ENCODE results near the gene ZEB1. TPM values are rescaled to one million over a fixed set of nuclear protein-coding genes. Genes with fewer than 3 reads are reported as not detected.

ZEB1 gene
- total RNA-seq, 2 donors from 2014 or later = 45.4 to 52.5 TPM

DNA sequence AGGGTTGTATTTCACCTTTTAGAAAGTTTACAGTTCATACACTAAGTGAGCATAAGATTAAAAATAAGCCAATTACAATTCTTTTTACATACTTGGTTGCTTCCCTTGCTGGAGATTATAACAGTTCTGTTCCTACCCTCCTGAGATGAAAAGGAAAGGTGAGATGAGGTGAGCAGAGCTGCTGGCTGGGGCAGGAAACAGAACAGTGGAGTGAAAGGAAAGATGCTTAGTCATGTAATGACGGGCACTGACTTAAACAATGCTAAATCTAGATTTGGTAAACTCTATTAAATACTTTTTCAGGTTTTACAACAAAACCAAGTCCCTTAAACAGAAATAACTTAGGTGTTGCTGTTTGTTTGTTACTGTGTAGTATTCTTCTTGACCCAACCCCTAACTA is 19.9 kb upstream of the ZEB1 start:
- H3K4me1 Mint-ChIP-seq (ENCODE audit: low read depth) = peaks cover 6% of the 10 kb centered on the region
- H3K27ac Mint-ChIP-seq = no peak overlapping the region
- H3K27me3 Mint-ChIP-seq (ENCODE audit: low read depth) = peaks cover 8% of the 10 kb centered on the region
- DNase-seq = no peak
- H3K36me3 Mint-ChIP-seq (ENCODE audit: insufficient read depth in 2 of 2) = no peaks in the 10 kb centered on the region
- H3K4me3 Mint-ChIP-seq = no peak overlapping the region
- peak; percentile 31 to 53 for ATAC-seq (replicated peaks in 1 of 2)
- no peaks in the 10 kb centered on the region for H3K9me3 Mint-ChIP-seq

DNA sequence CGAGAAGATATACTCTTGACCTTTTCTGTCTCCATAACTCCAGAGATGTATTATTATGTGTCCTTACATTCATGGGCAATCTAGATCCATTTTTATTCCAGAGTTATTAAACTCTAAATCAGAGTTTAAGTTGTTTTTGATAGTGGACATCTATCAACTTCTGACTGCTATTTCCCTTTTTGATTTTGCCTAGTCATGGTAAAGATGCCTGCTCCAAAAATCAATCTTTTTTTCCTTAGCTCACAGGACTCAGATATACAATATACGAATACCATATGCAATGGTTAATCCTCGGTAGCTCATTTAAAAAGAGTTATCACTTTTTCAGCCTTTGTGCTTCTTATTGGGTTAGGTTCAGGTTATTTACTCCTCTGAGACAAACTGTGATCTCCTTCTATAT is 15.8 kb upstream of the ZEB1 start:
- no peak for ATAC-seq (replicated peaks in 1 of 2)
- H3K4me1 Mint-ChIP-seq (ENCODE audit: low read depth) = peaks cover 11% of the 10 kb centered on the region
- H3K27me3 Mint-ChIP-seq (ENCODE audit: low read depth) = peaks cover 14% of the 10 kb centered on the region
- DNase-seq = no peak
- no peaks in the 10 kb centered on the region for H3K9me3 Mint-ChIP-seq
- H3K36me3 Mint-ChIP-seq (ENCODE audit: insufficient read depth in 2 of 2) = no peaks in the 10 kb centered on the region
- no peak overlapping the region for H3K27ac Mint-ChIP-seq
- no peak overlapping the region for H3K4me3 Mint-ChIP-seq

DNA sequence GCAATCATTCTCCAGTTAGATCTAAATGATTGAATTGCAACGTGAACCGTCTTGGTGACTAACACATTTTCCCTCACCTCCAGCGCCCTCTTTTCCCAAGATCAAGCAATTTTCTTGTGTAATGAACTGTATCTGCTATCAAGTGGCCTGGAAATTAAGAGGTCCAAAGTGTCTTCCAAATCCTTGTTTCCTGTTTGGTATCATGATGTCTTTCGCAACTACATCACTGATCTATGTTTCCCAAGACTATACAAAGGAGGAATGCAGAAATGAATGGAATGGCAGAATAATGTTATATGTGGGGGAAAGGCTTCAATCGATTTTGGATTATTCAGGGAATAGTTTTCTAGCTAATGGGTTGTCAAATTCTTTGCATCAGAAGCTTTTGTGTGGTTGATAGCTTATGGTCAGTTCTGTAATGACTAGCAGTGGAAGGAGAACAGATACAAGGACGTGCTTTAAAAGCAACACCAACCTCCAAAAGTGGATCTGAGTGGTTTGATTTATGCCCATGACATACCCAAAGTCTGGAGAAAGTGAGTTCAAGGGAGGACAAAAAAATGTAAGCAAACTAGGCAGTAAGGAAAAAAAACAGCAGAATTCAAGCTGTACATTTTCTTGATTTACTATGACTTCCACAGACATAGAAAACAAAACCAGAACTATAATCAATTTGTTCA is 14.6 kb upstream of the ZEB1 start:
- H3K27ac Mint-ChIP-seq = no peak overlapping the region
- DNase-seq (no peak), ATAC-seq (replicated peaks in 1 of 2) (no peak)
- H3K36me3 Mint-ChIP-seq (ENCODE audit: insufficient read depth in 2 of 2) = no peaks in the 10 kb centered on the region
- no peaks in the 10 kb centered on the region for H3K9me3 Mint-ChIP-seq
- H3K4me3 Mint-ChIP-seq = no peak overlapping the region
- H3K4me1 Mint-ChIP-seq (ENCODE audit: low read depth) = peaks cover 6% of the 10 kb centered on the region
- H3K27me3 Mint-ChIP-seq (ENCODE audit: low read depth) = peaks cover 14% of the 10 kb centered on the region

DNA sequence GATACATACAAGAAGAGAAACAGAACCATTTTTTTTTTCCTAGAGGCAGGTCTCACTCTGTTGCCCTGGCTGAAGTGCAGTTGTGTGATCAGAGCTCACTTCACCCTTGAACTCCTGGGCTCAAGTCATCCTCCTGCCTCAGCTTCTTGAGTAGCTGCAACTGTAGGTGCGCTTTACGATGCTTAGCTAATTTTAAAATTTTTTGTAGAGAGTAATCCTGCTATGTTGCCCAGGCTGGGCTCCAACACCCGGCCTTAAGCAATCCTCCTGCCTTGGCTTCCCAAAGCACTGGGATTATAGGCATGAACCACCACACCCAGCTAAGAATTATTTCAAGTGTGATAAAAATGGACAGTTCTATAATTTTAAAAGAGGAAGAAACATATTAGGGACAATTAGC is 5.6 kb upstream of the ZEB1 start:
- ATAC-seq (replicated peaks in 1 of 2) (no peak), DNase-seq (no peak)
- H3K9me3 Mint-ChIP-seq = no peaks in the 10 kb centered on the region
- no peak overlapping the region for H3K4me3 Mint-ChIP-seq
- H3K27ac Mint-ChIP-seq = no peak overlapping the region
- H3K4me1 Mint-ChIP-seq (ENCODE audit: low read depth) = peaks cover 31% of the 10 kb centered on the region
- H3K27me3 Mint-ChIP-seq (ENCODE audit: low read depth) = no peaks in the 10 kb centered on the region
- H3K36me3 Mint-ChIP-seq (ENCODE audit: insufficient read depth in 2 of 2) = no peaks in the 10 kb centered on the region

DNA sequence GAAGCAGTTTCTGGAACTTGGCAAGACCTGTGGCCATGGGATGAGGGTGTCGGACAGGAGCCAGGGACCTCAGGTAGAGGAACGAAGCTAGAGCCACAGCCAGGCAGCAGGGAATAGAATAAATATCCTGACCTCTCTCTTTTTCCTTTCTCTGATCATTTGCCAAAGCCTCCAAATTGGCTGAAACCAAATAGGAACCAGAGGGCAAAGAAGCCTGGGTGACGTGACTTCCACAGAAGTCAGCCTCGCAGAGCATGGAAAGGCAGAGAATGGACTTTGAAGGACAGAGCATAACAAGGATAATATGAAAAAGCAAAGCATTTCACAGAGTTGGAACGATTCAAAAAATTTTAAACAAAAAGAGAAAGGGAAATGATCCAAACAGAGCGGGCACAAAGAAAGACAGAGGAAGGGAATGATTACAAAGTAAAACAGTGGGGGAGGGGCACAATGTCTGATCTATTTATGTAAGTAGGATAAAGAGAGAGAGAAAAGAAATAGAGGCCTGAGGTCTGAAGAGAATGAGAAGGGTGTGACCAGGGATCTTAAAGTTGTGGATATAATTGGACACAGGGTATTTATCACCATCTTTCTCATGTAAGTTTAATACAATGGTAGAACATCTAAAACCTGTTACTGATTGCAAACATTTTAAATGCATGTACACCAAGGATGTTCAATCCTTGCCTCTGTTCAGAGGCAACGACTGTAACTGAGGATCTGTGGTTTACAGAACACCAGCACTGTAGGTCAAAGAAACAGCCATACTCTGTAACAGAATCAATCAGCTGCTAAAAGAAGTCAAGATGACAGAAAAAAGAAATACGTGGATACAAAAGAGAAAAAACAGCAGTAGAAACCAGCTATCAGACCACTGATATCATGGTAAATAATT is 4.5 kb upstream of the ZEB1 start:
- Mint-ChIP-seq H3K4me3 (no peak overlapping the region), H3K27ac (peak overlapping the region; percentile 17), H3K27me3 (ENCODE audit: low read depth) (no peaks in the 10 kb centered on the region), H3K36me3 (ENCODE audit: insufficient read depth in 2 of 2) (peaks cover 0 to 4% of the 10 kb centered on the region in 2 donors), H3K9me3 (no peaks in the 10 kb centered on the region), H3K4me1 (ENCODE audit: low read depth) (peaks cover 31% of the 10 kb centered on the region)
- DNase-seq (no peak), ATAC-seq (replicated peaks in 1 of 2) (no peak)

DNA sequence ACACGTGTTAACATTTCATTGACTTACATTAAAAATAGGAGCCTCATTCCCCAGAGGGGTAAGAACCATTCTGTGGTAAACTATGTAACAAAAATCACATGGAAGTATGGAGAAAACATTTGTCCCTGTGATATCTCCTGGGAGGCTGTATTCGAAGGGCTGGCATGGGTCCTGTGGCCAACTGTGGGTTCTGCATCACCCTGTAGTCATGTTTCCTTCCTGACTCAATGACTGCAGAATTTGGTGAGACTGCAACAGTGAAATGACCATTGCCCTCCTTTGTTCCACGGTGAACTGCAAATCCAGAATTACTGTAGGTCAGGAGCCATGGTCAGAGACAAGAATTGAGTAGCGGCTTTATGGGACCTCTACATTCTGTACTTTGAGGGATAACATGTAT is 3.6 kb upstream of the ZEB1 start:
- peaks cover 3 to 4% of the 10 kb centered on the region in 2 donors for H3K36me3 Mint-ChIP-seq (ENCODE audit: insufficient read depth in 2 of 2)
- ATAC-seq (replicated peaks in 1 of 2) (no peak), DNase-seq (no peak)
- no peaks in the 10 kb centered on the region for H3K27me3 Mint-ChIP-seq (ENCODE audit: low read depth)
- no peaks in the 10 kb centered on the region for H3K9me3 Mint-ChIP-seq
- peaks cover 31% of the 10 kb centered on the region for H3K4me1 Mint-ChIP-seq (ENCODE audit: low read depth)
- H3K4me3 Mint-ChIP-seq = no peak overlapping the region
- no peak overlapping the region for H3K27ac Mint-ChIP-seq

DNA sequence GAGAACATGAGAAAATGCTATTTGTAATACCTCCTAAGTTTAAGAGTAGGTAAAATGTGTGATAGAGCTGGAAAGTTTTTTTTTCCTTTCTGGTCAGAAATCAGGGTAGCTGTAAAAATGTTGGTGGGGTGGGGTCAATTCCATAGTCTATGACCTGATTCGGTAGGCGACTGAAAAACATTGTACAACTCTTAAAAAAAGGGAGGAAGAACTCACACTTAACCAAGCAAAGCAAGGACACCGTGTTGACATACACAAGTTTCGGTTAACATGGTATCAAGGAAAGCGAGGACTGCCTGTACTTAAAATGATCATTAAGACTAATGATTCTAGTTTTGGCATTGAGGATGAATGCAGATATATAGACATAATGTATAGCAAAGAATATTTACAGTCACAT is 1.8 kb upstream of the ZEB1 start:
- Mint-ChIP-seq H3K36me3 (ENCODE audit: insufficient read depth in 2 of 2) (peaks cover 3 to 4% of the 10 kb centered on the region in 2 donors), H3K27ac (no peak overlapping the region), H3K4me3 (peak overlapping the region; percentile 56 to 99), H3K4me1 (ENCODE audit: low read depth) (peaks cover 43% of the 10 kb centered on the region), H3K9me3 (no peaks in the 10 kb centered on the region), H3K27me3 (ENCODE audit: low read depth) (no peaks in the 10 kb centered on the region)
- no peak for DNase-seq
- ATAC-seq (replicated peaks in 1 of 2) = no peak

DNA sequence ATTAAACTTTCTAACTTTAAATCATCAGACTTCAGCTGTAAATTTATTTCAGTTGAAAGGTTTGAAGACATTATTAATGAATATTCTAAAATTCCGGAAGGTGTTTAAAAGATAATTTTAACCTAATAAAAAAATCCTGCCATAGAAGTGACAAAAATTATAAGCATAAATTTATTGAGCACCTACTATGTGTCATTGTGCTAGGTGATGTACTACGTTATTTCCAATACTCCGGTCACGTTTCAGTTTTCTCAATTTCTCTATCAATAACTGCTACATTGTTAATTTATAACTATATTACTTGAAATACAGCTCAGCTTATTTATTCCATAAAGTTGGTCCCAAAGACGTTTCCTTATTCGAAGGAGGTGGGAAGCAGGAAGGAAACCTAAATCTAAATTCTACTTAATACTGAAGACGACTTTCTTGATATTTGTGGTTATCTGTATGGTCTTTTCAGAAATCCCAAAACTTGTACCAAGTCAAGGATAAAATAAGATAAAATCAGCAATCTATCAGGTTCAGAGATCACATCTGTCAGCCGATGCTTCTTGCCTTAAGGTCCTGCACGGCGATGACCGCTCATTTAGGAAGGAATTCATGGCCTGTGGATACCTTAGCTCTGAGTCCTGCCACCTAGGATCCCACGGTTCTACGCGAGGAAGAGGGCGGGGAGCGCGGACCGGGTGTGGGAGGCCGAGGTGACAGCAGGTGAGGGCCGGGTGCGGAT is 1.2 kb upstream of the ZEB1 start:
- DNase-seq = peak; percentile 84 to 86

DNA sequence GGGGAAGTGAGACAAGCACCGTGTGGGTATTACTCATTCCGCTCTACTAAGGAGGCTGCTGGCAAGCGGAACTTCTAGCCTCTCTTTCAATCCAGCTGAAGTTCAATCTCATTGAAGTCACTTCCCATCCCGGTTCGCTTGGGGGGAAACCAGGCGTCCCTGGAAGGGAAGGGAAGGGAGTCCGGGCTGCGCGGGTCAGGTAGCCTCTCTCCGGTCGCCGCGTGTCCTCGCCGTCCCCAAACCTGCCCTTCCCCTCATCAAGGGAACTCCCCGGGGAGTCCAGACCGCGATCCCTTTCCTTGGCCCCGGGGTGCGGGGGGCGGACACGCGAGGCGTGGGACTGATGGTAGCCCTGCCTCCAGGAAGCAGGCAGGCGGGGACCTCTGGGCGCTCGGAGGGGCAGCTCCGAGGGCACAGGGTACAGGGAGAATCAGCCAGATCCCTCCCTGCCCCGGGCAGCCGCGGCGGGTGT is 598 bp upstream of the ZEB1 start:
- no peaks in the 10 kb centered on the region for H3K9me3 Mint-ChIP-seq
- peak; percentile 74 to 77 for ATAC-seq (replicated peaks in 1 of 2)
- H3K4me1 Mint-ChIP-seq (ENCODE audit: low read depth) = peaks cover 55% of the 10 kb centered on the region
- peak overlapping the region; percentile 92 to 99 for H3K4me3 Mint-ChIP-seq
- peak overlapping the region; percentile 91 for H3K27ac Mint-ChIP-seq
- H3K36me3 Mint-ChIP-seq (ENCODE audit: insufficient read depth in 2 of 2) = peaks cover 3 to 4% of the 10 kb centered on the region in 2 donors
- no peaks in the 10 kb centered on the region for H3K27me3 Mint-ChIP-seq (ENCODE audit: low read depth)
- DNase-seq = peak in 1 of 2 donors; percentile 62

More for the DNA sequence above, 1.2 kb upstream of the ZEB1 start:
- peak overlapping the region; percentile 63 for H3K27ac Mint-ChIP-seq
- no peaks in the 10 kb centered on the region for H3K27me3 Mint-ChIP-seq (ENCODE audit: low read depth)
- ATAC-seq (replicated peaks in 1 of 2) = no peak
- peaks cover 3 to 4% of the 10 kb centered on the region in 2 donors for H3K36me3 Mint-ChIP-seq (ENCODE audit: insufficient read depth in 2 of 2)
- H3K4me3 Mint-ChIP-seq = peak overlapping the region; percentile 92 to 99
- H3K4me1 Mint-ChIP-seq (ENCODE audit: low read depth) = peaks cover 49% of the 10 kb centered on the region
- H3K9me3 Mint-ChIP-seq = no peaks in the 10 kb centered on the region

DNA sequence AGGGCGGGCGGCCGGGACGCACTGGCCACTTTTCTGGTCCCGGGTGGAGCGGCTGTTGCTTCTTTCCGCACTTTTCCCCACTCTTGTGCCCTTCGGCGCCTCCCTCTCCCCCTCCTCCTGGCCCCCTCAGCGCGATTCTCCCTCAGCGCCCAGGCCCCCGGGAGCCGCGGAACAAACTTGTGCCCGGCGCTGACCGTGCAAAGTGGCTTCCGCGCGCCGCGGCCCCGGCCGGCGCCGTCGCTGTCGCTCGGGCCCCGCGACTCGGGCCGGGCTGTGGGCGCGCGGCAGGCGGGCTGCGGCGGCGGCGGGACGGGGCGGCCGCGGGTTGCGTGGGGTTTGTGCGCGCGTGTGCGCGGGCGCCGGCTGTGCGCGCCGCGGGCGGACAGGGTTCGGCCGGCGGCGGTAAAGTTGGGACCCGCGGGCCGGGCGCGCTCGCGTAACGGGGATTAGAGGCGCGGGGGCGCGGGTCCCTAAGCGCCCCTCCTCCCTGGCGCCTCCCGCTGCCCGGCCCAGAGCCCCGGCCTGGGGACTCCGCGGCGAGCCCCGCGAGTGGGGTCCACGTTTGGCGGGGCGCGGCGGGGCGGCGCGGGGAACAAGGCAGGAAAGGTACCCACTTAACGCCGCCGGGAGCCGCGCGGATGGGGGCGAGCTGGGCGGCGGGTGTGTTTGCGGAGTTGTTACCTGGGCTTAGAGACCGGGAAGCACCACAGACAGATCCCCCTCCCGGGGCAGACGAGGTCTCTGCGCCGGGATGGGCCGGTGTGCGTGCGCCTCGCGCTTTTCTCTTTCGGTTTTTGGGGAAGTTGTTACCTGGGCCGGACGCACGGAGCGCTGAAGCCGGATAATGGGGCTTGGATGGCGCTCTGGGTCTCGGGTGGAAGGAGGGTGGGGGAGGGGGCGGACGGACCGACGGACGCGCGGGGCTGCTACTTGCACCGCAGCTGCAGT is 860 bp downstream of the ZEB1 start:
- no peaks in the 10 kb centered on the region for H3K27me3 Mint-ChIP-seq (ENCODE audit: low read depth)
- ATAC-seq (replicated peaks in 1 of 2) (peak; percentile 20 to 21), DNase-seq (peak; percentile 54 to 63)
- H3K36me3 Mint-ChIP-seq (ENCODE audit: insufficient read depth in 2 of 2) = peaks cover 3 to 4% of the 10 kb centered on the region in 2 donors
- peak overlapping the region; percentile 92 to 99 for H3K4me3 Mint-ChIP-seq
- peak overlapping the region; percentile 63 for H3K27ac Mint-ChIP-seq
- no peaks in the 10 kb centered on the region for H3K9me3 Mint-ChIP-seq
- peaks cover 66% of the 10 kb centered on the region for H3K4me1 Mint-ChIP-seq (ENCODE audit: low read depth)

DNA sequence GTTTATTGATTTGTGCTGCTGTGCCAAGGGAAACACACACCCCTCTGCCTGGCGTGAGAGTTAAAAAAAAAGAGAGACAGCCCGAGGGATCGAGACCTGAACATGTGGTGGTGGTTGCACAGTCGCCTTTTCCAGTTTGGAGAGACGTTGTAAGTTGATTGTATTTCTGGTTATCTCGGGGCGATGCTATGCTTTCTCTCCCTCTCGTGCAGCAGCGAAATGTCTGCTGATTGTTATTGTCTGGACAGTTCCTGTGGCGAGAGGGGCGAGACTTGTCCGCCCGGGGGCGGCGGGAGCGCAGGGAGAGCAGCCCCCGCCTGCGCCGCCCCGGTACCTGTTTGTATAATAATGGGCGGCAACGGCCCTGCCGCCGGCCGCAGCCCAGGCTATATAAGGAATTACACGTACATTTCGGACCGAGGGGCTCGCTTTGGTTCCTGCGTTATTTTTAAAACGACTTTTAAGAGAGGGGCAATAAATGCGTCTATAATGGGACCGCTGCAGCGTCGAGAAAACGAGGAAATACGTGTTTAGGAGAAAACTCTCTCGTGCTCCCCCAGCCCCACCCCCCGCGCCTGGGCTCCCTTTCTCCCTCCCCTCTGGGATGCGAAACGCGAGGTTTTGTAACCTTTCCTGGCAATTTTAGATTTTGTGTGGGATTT is 1.7 kb downstream of the ZEB1 start:
- peaks cover 63% of the 10 kb centered on the region for H3K4me1 Mint-ChIP-seq (ENCODE audit: low read depth)
- H3K27ac Mint-ChIP-seq = peak overlapping the region; percentile 63
- ATAC-seq (replicated peaks in 1 of 2) = no peak
- peaks cover 3 to 4% of the 10 kb centered on the region in 2 donors for H3K36me3 Mint-ChIP-seq (ENCODE audit: insufficient read depth in 2 of 2)
- peak overlapping the region; percentile 91 to 92 for H3K4me3 Mint-ChIP-seq
- peak; percentile 26 to 43 for DNase-seq
- H3K27me3 Mint-ChIP-seq (ENCODE audit: low read depth) = no peaks in the 10 kb centered on the region
- no peaks in the 10 kb centered on the region for H3K9me3 Mint-ChIP-seq

All from activated T-cell treated with anti-CD3 and anti-CD28 coated beads, Interleukin-2, amount 50 U/mL, for 72 hours (primary cell).